Renal pelvis (tissue), 4 donors: ENCODE data around the gene RNU6-9. TPM values are rescaled to one million over a fixed set of nuclear protein-coding genes. Genes with fewer than 3 reads are reported as not detected.

Experiments used
- DNase-seq: peaks from one replicate; pipeline ENCODE4 v3.0.0-alpha.2; 2013
- polyA plus RNA-seq, 3 donors: library from polyadenylated mRNA; unstranded; fragments of 120-200 nt; gene quantifications; one replicate each; pipeline ENCODE4 v1.2.1, GENCODE V29; 2013; ENCODE audit not compliant: insufficient read length in 3 of 3

Gene RNU6-9
- polyA plus RNA-seq, 3 donors = not detected

DNA sequence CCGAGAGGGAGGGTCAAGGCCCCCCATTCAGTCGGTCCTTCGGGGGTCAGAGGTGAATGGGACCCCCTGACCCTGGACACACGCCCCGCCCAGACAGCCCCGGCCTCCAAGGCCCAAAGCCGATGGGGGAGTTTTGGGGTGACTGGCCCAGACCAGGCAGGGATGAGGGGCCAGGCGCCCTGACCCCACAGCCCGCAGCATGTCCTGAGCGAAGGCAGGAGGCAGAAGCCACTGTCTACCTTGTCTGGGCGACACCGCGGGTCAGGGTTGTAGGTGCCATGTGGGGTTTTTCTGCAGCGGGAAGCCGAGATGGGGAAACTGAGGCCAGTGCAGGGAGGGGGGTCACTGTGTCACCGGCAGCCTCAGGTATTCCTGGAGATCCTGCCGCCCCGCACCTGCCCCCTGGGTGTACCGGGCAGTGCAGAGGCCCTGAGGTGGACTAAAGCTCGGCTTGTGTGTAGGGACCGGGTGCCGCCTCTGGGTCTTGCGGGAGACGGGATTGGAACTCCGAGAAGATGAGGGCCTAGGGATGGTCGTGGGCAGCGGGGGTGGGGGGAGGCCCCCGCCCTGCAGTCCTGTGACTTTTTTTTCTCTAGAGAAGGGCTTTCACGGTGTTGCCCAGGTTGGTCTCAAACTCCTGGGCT is 41.0 kb downstream of the RNU6-9 start:
- DNase-seq = no peak

GRCh38 chr19:934865-935479 is 41.7 kb downstream of the RNU6-9 start:
- no peak for DNase-seq

- no peak for DNase-seq
These were observed 42.9 kb downstream of the RNU6-9 start for GRCh38 chr19:936175-936546.

DNA sequence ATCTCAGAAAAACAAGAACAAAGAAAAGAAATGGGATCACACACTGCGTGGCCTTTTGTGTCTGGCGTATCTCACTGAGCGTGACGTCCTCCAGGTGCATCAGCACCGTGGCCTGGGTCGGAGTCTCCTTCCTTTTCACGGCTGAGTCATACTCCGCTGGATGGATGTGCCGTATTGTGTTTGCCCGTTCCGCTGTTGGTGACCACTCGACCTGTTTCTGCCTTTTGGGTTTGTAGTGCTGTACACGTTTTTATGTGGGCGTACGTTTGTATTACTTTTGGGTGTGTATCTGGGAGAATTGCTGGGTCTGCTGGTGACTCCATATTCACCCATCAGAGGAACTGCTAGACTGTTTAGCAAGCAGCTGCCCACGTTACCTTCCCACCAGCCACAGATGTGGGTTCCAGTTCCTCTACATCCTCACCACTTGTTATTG is 44.0 kb downstream of the RNU6-9 start:
- no peak for DNase-seq

DNA sequence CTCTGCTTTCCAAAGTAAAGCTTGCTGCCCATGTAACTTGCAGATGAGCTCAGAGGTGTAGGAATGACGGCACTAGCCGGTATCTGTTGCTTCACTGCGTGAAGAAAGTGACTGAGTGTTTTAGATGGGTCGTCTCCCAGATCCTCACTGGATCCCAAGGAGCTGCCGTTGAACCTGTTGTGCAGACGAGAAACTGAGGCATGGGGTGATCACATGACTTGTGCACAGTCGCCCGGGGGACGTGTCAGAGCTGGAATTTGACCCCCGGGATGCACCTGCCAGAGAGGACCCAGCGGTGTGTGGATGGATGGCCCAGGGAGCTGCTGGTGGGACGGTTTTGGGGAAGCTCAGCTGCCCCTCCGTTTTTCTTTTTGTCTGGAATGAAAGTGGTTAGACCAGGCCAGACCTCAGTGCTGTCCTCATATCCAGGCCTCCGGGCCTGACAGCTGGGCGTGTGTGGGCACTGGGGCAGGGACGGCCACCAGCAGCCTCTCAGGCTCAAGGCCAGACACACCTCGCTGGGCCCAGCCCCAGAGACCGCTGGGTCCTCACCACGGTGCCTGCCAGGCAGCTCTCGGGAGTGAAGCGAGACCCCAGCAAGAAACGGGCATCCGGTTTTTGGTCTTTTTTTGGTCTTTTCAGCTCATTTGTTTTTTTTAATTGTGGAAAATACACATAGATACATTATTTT is 45.1 kb downstream of the RNU6-9 start:
- DNase-seq = no peak

DNA sequence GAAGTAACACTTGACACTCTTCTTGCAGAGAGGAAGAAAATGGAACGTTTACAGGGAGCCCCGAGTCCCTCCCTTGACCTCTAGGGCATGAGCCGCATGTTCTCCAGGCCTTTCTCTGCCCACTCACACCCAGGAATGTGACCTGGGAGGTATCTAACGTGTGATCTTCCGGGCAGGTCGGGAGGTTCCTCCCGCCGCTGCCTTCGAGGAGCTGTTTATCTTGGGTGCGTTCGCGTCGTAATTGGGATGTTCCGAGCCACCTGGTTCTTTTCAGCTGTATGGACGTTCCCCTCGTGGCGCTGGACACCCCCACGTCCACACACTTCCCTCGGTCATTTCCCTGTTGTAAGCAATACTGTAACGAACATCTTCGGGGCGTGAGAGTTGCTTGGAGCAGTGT is 46.2 kb downstream of the RNU6-9 start:
- DNase-seq = no peak

DNA sequence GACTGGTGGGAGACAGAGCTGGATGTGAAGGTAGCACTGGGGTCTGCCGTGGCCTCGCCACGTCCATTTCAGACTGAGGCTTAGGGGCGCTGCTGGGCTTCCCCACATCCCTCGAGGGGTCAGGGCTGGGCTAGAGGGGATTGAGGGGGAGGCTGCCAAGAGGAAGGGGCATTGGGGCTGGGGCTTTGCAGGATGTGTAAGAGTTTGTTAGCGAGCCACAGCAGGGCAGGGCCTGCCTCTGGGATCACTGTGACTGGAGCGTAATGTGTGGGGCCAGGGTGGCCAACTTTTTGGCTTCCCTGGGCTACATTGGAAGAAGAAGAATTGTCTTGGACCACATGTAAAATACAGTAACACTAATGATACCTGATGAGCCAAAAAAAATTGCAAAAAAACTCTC is 46.6 kb downstream of the RNU6-9 start:
- DNase-seq = no peak

- DNase-seq = no peak
These were observed 47.5 kb downstream of the RNU6-9 start for GRCh38 chr19:940591-941291.

DNA sequence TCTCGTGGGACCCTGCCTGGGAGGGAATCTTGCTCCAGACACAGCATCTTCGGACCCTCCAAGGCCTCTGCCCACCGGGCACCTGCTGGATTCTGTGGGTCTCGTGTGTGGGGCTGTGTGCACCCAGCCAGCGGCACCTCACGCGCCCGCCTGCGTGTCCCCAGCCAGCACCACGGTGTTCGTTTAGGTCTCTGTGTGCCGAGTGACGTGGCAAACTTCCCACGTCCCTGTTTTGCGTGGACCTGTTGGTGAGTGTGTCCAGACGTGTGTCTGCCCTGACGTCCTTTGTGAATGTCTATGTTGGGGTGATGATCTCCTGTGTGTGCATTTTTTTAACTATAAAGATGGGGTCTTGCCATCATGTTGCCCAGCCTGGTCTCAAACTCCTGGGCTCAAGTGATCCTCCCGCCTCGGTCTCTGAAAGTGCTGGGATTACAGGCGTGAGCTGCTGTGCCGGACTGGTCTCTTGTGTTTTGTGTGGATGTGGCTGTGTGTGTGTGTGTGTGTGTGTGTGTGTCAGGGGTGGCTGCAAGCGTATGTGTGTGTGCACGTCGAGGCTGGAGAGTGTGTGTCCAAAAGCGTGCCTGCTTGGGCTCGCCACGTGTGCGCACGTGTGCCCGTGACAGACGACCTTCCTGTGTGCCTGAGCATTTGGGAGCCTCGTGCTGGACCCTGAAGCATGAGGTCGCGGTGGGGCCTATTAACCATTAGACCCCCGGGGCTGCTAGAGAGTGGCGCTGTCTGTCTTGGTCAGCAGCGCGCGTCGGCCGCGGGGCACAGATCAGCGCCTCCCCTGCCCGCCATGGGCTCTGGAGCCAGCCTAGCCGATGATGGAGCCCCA is 48.2 kb downstream of the RNU6-9 start:
- DNase-seq = no peak

DNA sequence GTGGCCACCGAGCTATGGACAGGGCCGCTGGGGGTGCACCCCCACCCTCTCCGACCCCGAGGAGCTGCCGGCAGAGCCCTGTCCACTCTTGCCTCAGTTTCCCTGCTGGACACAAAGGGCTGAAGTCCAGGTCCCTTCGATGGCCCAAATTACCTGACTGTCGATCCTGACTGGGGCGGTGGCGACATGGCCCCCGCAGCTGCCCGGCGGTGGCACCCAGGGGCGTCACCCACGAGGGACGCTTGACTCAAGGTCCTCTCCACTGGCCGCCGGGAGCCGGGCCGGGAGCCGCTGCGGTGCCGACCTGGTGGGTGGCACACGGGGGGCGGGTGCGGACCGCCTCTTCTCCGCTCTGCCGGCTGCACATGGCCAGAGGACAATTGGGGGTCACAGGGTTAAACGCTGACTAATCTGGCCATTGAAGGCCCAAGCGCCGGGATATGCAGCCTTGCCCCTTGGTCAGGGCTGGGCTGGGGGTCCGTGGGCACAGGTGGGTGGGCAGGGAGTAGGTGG is 48.9 kb downstream of the RNU6-9 start:
- no peak for DNase-seq

Other genes with a start within 250 kb of the RNU6-9 start
- 10 to 100 TPM; 33.8 to 35.9 (median 35.8) TPM for gene RNF126, start 230.3 kb upstream of the RNU6-9 start, polyA plus RNA-seq
- 10 to 100 TPM; 21.7 to 24.4 (median 23.3) TPM for gene FSTL3, start 217.1 kb upstream of the RNU6-9 start, polyA plus RNA-seq
- gene PRSS57, start 198.0 kb upstream of the RNU6-9 start, polyA plus RNA-seq = under 1 TPM in 2 of 3 donors, not detected in 1; 0.33 to 0.51 TPM
- 100 to 1,000 TPM in 2 of 3 donors, 10 to 100 TPM in 1; 89.8 to 119 (median 113) TPM for gene PALM, start 184.5 kb upstream of the RNU6-9 start, polyA plus RNA-seq
- gene MISP, start 142.4 kb upstream of the RNU6-9 start, polyA plus RNA-seq = 10 to 100 TPM in 1 of 3 donors, 1 to 10 TPM in 2; 7.1 to 11.2 (median 7.5) TPM
- 100 to 1,000 TPM; 400 to 450 (median 417) TPM for gene PTBP1, start 96.0 kb upstream of the RNU6-9 start, polyA plus RNA-seq
- 10 to 100 TPM; 11.2 to 25.9 (median 17.1) TPM for gene PLPPR3, start 71.5 kb upstream of the RNU6-9 start, polyA plus RNA-seq
- gene AZU1, start 65.6 kb upstream of the RNU6-9 start, polyA plus RNA-seq = 1 to 10 TPM; 1.0 to 3.4 (median 2.2) TPM
- 1 to 10 TPM; 1.2 to 2.0 (median 1.4) TPM for gene PRTN3, start 52.5 kb upstream of the RNU6-9 start, polyA plus RNA-seq
- gene ELANE, start 41.2 kb upstream of the RNU6-9 start, polyA plus RNA-seq = under 1 TPM; 0.25 to 0.51 (median 0.46) TPM
- gene CFD, start 33.8 kb upstream of the RNU6-9 start, polyA plus RNA-seq = 1 to 10 TPM; 3.9 to 4.4 (median 4.2) TPM
- 10 to 100 TPM; 60.6 to 71.4 (median 63.5) TPM for gene MED16, start 297 bp upstream of the RNU6-9 start, polyA plus RNA-seq
- 10 to 100 TPM; 43.1 to 58.3 (median 51.9) TPM for gene R3HDM4, start 19.7 kb downstream of the RNU6-9 start, polyA plus RNA-seq
- 1 to 10 TPM in 1 of 3 donors, under 1 TPM in 2; 0.94 to 1.3 (median 0.98) TPM for gene KISS1R, start 23.8 kb downstream of the RNU6-9 start, polyA plus RNA-seq
- 10 to 100 TPM; 25.3 to 38.8 (median 31.6) TPM for gene ARID3A, start 32.6 kb downstream of the RNU6-9 start, polyA plus RNA-seq
- gene WDR18, start 90.9 kb downstream of the RNU6-9 start, polyA plus RNA-seq = 10 to 100 TPM; 48.4 to 63.9 (median 61.6) TPM
- 1 to 10 TPM in 1 of 3 donors, under 1 TPM in 2; 0.87 to 1.1 (median 0.91) TPM for gene GRIN3B, start 106.9 kb downstream of the RNU6-9 start, polyA plus RNA-seq
- gene TMEM259, start 127.6 kb downstream of the RNU6-9 start, polyA plus RNA-seq = 100 to 1,000 TPM; 126 to 135 (median 134) TPM
- not detected for gene RNU6-2, start 128.0 kb downstream of the RNU6-9 start, polyA plus RNA-seq
- gene CNN2, start 133.1 kb downstream of the RNU6-9 start, polyA plus RNA-seq = 100 to 1,000 TPM; 171 to 183 (median 174) TPM
- gene ABCA7, start 146.6 kb downstream of the RNU6-9 start, polyA plus RNA-seq = 10 to 100 TPM in 1 of 3 donors, 1 to 10 TPM in 2; 8.9 to 11.6 (median 9.6) TPM
- gene ARHGAP45, start 173.7 kb downstream of the RNU6-9 start, polyA plus RNA-seq = 10 to 100 TPM in 2 of 3 donors, 1 to 10 TPM in 1; 10.0 to 14.9 (median 14.8) TPM
- gene POLR2E, start 201.9 kb downstream of the RNU6-9 start, polyA plus RNA-seq = 100 to 1,000 TPM; 162 to 168 (median 165) TPM
- 100 to 1,000 TPM; 246 to 301 (median 294) TPM for gene GPX4, start 210.5 kb downstream of the RNU6-9 start, polyA plus RNA-seq